Renal cortex interstitium (tissue), 3 donors: Measurements from ENCODE around the gene MRPL53. TPM values are rescaled to one million over a fixed set of nuclear protein-coding genes. Genes with fewer than 3 reads are reported as not detected.

Experiments used
- polyA plus RNA-seq, 3 donors: library from polyadenylated mRNA; unstranded; fragments of 120-200 nt; gene quantifications; one replicate each; pipeline ENCODE4 v1.2.1, GENCODE V29; 2013; ENCODE audit not compliant: insufficient read length in 3 of 3

The MRPL53 gene
- polyA plus RNA-seq, 3 donors, result 34.3 to 70.2 (median 65.9) TPM

Other genes starting within 250 kb of the MRPL53 start
- 1 to 10 TPM; 1.7 to 4.8 (median 3.2) TPM for gene SLC4A5, start 129.3 kb downstream of the MRPL53 start, polyA plus RNA-seq
- 100 to 1,000 TPM; 135 to 169 (median 151) TPM for gene DCTN1, start 92.4 kb downstream of the MRPL53 start, polyA plus RNA-seq
- 1 to 10 TPM; 4.6 to 9.6 (median 8.0) TPM for gene C2orf81, start 51.1 kb downstream of the MRPL53 start, polyA plus RNA-seq
- gene WDR54, start 51.0 kb downstream of the MRPL53 start, polyA plus RNA-seq, result 10 to 100 TPM; 36.6 to 44.8 (median 43.2) TPM
- 10 to 100 TPM; 58.0 to 89.3 (median 73.4) TPM for gene RTKN, start 30.7 kb downstream of the MRPL53 start, polyA plus RNA-seq
- gene INO80B, start 17.6 kb downstream of the MRPL53 start, polyA plus RNA-seq, result 10 to 100 TPM; 27.8 to 33.3 (median 31.7) TPM
- gene WBP1, start 14.2 kb downstream of the MRPL53 start, polyA plus RNA-seq, result 100 to 1,000 TPM in 2 of 3 donors, 10 to 100 TPM in 1; 93.7 to 122 (median 117) TPM
- 10 to 100 TPM; 48.6 to 51.1 (median 49.0) TPM for gene MOGS, start 7.3 kb downstream of the MRPL53 start, polyA plus RNA-seq
- gene CCDC142, start 10.3 kb upstream of the MRPL53 start, polyA plus RNA-seq, result 10 to 100 TPM in 2 of 3 donors, 1 to 10 TPM in 1; 9.5 to 16.1 (median 11.5) TPM
- gene TTC31, start 10.4 kb upstream of the MRPL53 start, polyA plus RNA-seq, result 10 to 100 TPM; 26.5 to 35.3 (median 30.2) TPM
- 1 to 10 TPM; 3.4 to 5.3 (median 4.7) TPM for gene LBX2, start 26.9 kb upstream of the MRPL53 start, polyA plus RNA-seq
- 10 to 100 TPM; 23.8 to 26.5 (median 24.8) TPM for gene PCGF1, start 35.0 kb upstream of the MRPL53 start, polyA plus RNA-seq
- under 1 TPM in 2 of 3 donors, not detected in 1; 0.10 to 0.23 TPM for gene TLX2, start 41.8 kb upstream of the MRPL53 start, polyA plus RNA-seq
- gene DQX1, start 53.6 kb upstream of the MRPL53 start, polyA plus RNA-seq, result under 1 TPM; 0.14 to 0.82 (median 0.19) TPM
- gene AUP1, start 57.0 kb upstream of the MRPL53 start, polyA plus RNA-seq, result 100 to 1,000 TPM in 2 of 3 donors, 10 to 100 TPM in 1; 93.2 to 113 (median 107) TPM
- gene HTRA2, start 57.3 kb upstream of the MRPL53 start, polyA plus RNA-seq, result 10 to 100 TPM; 31.2 to 34.5 (median 31.4) TPM
- gene LOXL3, start 81.3 kb upstream of the MRPL53 start, polyA plus RNA-seq, result 10 to 100 TPM in 2 of 3 donors, 1 to 10 TPM in 1; 9.6 to 11.0 (median 10.8) TPM
- gene DOK1, start 82.0 kb upstream of the MRPL53 start, polyA plus RNA-seq, result 1 to 10 TPM; 7.5 to 9.4 (median 9.3) TPM
- gene M1AP, start 175.7 kb upstream of the MRPL53 start, polyA plus RNA-seq, result 1 to 10 TPM in 1 of 3 donors, under 1 TPM in 2; 0.67 to 1.2 (median 0.84) TPM
- gene SEMA4F, start 181.6 kb upstream of the MRPL53 start, polyA plus RNA-seq, result 1 to 10 TPM; 6.8 to 8.1 (median 7.3) TPM